GM19438 (cell line): ENCODE data around the gene GLG1.
"Not testable (repeated sequence)": the region's sequence is repeated elsewhere in the genome, so short reads cannot be mapped to it uniquely, and the experiment has no call there.

Source experiments
- ATAC-seq: cut with Tn5 transposase; IDR thresholded peaks from one replicate; pipeline ENCODE4 v1.9.1; 2021; ENCODE audit warnings: low read depth; ENCODE audit not compliant: unreplicated experiment

Gene GLG1

GRCh38 chr16:74542911-74543578, 63.9 kb downstream of the GLG1 start:
- not testable (repeated sequence) for ATAC-seq

GRCh38 chr16:74540663-74541062, 66.3 kb downstream of the GLG1 start:
- ATAC-seq = not testable (repeated sequence)

DNA sequence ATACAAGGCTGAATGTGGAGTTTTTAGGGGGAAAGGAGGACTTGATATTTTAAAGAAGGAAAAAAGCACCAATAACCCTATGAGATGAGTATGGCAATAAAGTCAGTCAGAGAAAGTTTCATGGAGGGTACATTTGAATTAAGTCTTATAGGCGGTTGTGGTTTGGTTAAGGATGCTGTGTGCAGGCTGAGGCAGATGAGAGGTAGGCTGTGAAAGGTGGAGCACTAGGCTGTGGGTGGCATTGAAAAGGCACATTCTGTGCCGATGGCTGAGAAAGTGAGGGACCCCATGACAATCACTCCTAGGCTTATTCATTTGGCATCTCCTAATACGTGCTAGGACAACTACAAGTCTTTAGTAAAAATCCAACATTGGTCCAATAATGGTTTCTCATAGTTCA, 68.1 kb downstream of the GLG1 start:
- not testable (repeated sequence) for ATAC-seq

DNA sequence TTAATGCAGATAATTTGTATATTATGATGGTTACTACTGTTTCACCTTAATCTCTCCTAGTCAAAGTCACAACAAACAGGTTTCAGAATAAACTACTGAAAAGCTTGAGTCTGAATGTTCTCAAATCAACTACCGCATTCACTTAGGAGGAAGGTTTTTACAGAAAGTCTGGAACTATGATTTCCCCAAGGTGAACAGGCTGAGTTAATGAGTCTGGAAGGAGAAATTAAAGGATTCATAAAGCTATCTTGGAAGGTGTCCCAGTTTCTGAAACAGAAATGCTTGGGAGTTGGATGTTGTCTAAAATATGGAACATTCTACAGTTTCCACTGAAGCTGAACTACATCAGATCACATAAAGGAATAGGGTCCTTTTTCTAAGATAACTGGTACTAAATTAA, 69.2 kb downstream of the GLG1 start:
- not testable (repeated sequence) for ATAC-seq

DNA sequence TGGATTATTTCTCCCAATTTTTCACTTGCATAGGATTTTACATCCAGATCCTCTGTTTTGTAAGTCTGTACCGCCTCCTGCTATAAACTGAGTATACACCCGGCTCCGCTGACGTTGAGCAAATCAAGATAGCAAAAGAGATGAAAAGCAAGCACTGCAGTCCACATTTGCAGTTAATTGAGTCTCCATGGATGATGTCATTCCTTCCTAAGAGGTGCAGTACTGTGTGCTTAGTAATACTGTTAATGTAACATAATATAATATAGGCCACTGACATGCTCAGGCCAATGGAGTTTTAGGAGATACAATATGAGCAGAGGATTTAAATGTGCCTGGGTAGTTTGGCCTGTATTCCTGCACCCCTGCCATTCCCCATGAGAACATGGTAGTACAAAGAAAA, 72.3 kb downstream of the GLG1 start:
- not testable (repeated sequence) for ATAC-seq

DNA sequence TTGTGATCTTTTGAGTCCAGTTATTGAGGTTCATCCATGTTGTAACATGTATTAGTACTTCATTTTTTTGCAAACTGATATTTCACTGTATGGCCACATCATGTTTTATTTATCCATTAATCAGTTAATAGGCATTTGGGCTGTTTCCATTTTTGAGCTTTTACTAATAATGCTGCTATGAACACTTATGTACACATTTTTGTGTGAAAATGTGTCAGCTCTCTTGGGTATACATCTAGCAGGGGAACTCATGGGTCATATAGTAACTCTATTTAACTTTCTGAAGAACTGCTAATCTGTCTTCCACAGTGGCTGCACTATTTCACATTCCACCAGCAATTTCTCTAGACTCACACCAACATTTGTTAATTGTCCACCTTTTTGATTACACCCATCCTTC, 82.0 kb downstream of the GLG1 start:
- no peak for ATAC-seq

DNA sequence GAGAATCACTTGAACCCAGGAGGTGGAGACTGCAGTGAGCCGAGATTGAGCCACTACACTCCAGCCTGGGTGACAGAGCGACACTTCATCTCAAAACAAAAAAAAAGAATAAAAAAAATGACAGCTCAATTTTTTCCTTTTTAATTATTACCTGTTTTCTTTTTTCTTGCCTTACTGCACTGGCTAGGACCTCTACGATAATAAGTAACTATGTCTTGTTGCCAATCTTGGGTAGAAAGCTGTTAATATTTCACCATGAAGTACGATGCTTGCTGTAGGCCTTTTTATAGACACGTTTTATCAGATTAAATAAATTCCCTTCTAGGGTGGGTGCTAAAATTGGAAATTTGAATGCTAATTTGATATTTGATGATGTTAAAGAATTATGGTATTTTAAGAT, 82.8 kb downstream of the GLG1 start:
- no peak for ATAC-seq

DNA sequence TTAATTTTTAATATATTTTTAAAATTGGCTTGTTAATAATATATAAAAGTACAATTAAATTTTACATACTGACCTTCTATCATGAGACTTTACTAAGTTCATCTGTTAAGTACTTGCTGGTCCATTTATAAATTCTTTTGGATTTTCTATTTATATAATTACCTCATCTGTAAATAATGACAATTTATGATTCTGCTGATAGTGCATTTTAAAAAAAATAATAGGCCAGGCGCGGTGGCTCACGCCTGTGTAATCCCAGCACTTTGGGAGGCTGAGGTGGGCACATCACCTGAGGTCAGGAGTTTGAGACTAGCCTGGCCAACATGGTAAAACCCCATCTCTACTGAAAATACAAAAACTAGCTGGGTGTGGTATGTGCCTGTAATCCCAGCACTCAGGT, 83.2 kb downstream of the GLG1 start:
- not testable (repeated sequence) for ATAC-seq

DNA sequence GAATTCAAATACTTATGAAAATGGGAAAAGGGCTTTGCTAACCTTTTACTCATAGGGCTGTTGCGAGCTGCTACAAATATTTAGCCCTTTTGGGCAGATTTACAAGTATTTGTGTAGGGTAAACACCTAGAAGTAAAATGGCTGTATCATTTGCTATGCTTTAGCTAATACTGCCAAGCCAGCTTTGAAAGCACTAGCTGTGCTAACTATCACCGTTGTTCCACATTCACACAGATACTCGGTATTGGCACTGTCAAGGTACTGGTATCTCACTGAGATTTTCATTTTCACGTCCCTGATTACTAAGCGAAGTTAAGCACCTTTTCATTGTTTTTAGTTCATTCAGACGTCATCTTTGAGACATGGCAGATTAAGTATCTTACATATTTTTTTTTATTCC, 84.8 kb downstream of the GLG1 start:
- no peak for ATAC-seq

- no peak for ATAC-seq
Observed at GRCh38 chr16:74521691-74522090, 85.2 kb downstream of the GLG1 start.

DNA sequence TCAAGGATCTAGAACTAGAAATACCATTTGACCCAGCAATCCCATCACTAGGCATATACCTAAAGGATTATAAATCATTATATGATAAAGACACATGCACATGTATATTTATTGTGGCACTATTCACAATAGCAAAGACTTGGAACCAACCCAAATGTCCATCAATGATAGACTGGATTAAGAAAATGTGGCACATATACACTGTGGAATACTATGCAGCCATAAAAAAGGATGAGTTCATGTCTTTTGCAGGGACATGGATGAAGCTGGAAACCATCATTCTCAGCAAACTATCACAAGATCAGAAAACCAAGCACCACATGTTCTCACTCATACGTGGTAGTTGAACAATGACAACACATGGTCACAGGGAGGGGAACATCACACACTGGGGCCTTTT, 88.0 kb downstream of the GLG1 start:
- ATAC-seq = not testable (repeated sequence)

- ATAC-seq = no peak
Observed at GRCh38 chr16:74511961-74512360, 95.0 kb downstream of the GLG1 start.

GRCh38 chr16:74505011-74505410, 101.9 kb downstream of the GLG1 start:
- ATAC-seq = no peak

GRCh38 chr16:74503412-74503811, 103.5 kb downstream of the GLG1 start:
- ATAC-seq = no peak

DNA sequence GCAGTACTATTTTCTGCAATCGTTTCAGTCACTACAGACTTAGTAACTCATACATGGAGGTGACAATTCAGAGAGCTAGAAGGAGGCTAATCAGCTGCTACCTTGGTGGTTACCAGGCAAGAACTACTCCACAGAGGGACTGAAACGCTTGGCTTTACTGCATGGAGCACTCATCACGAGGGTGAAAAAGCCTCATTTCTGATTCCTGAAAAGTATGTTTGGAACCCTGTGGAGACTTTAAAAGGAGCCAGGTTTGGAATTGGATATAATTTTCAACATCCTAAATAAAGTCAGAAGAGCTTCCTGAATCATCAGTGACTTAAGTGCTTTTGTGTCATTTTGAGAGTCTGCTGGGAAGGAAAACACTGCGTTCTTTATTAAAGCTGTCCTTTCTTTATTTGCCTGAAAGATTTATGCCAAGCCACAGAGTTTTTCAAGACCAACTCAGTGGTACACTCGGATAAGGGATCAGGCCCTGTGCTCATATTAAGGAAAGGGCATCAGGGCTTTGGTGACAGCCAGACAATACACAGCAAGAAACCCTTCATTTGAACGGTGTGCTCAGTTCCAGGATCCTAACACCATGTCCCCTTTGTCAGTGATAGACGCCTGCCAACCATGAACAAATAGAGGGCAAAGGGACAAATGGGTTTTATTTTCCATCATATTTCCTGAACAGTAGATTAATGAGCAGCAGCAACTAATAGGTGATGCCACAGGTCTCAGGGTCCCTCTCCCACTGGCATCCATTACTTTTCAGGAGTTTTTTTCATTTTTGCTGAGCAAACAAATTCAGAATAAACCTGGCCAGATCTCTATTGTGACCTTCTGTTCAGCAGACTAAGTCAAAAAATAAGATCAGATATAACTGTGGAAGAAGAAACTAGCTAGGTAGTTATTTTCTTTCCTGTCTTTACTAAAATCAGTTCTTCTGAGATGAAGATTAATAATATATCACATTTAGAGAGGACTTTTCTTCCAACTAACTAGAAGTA, 105.1 kb downstream of the GLG1 start:
- ATAC-seq = no peak

DNA sequence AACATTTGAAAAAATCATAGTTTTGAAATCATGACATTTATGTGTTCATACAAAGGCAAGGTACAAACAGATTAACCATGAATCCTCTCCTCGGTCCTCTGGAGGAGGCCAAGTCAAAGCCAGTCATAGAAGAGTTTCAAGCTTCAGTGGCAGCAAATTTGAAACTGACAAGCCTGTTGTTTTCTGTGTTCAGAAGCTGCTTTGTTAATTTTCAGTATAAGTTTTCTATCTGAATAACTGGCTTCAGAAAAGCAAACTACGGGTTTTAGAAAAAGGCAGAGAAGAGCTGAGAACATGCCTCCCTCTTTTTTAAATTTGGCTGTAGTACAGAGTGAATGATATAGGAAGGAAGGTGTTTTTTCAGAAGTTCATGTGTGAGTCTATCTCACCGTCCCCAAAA, 106.0 kb downstream of the GLG1 start:
- ATAC-seq = no peak

- ATAC-seq = no peak
Observed at GRCh38 chr16:74499114-74499513, 107.8 kb downstream of the GLG1 start.

GRCh38 chr16:74497761-74498160, 109.2 kb downstream of the GLG1 start:
- no peak for ATAC-seq

DNA sequence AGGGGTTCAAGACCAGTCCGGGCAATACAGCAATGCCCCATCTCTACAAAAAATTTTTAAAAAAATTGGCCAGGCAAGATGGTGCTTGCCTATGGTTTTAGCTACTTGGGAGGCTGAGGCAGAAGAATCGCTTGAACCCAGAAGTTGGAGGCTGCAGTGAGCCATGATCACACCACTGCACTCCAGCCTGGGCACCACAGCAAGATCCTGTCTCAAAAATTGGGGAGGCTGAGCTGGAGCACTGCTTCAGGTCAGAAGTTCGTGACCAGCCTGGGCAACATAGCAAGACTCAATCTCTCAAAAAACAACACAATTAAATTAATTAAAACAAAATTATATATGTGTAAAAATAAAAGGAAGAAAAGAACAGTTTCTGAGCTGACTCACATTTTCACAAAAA, 110.9 kb downstream of the GLG1 start:
- ATAC-seq = no peak

- ATAC-seq = no peak
Observed at GRCh38 chr16:74492976-74493375, 113.9 kb downstream of the GLG1 start.

DNA sequence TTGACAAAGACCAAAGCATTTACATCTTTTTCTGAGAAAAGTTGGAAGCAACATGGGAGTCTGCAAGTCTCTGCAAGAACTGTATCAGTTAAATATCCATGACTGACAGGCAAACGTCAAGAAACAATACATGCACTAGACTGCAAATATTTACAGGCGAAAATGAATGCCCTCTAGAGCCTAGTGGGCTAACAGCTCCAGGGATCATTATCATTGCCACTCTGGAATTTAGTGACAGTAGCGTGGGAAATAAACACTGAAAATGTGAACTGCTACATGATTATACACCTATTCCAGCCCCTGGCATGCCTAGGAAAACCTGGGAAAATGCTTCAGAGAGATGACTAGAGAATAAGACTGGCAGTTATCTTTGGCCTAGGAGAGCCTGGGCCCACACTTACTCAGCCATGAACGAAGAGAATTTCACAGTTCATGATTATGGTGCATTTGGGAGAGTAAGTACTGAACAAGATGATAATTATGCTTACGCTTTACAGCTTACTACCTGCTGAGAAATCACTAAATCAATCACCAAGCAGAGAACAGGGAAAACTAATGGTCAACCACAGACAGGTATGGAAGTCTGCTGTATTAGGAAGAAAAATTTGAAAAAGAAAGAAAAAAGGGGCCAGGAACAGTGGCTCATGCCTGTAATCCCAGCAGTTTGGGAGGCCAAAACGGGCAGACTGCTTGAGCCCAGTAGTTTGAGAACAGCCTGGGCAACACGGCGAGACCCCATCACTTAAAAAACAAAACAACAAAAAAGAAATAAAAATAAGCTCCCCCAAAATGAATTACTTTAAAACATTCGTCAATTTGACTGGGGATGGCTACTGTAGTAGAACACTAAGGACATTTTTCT, 119.0 kb downstream of the GLG1 start:
- no peak for ATAC-seq
